ENCODE data around the gene CRHR1.

Gene CRHR1

DNA sequence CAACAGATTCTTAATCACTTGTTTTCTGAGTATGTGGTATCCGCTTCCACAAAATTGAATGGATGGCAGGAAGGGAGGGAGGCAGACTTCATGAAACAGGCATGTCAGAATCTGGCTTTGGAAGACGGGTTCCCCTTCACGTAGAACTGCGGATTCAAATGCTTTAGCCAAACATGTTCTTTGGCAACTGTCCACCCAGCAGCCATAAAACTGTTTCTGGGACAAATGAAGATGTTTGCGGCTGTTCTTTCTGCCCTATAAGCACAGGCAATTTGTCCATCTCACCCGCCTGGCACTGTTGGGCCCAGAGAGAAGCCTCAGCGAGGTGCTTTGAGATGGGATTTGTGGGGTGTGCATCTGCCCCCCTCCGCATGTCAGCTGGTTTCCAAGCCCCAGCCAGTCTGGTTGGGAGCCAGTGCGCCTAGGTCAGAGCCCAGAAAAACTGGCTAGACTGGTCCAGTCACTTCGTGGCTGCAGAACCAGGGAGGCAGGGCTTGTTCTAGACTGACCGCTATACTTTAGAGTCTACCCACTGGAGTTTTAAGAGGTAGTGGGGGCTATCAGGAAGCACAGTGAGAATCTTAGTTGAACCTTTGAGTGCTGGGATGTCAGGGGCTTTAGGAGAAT lies 6.3 kb downstream of the CRHR1 start:
- no peak for DNase-seq (ENCODE audit: low spot score)

DNA sequence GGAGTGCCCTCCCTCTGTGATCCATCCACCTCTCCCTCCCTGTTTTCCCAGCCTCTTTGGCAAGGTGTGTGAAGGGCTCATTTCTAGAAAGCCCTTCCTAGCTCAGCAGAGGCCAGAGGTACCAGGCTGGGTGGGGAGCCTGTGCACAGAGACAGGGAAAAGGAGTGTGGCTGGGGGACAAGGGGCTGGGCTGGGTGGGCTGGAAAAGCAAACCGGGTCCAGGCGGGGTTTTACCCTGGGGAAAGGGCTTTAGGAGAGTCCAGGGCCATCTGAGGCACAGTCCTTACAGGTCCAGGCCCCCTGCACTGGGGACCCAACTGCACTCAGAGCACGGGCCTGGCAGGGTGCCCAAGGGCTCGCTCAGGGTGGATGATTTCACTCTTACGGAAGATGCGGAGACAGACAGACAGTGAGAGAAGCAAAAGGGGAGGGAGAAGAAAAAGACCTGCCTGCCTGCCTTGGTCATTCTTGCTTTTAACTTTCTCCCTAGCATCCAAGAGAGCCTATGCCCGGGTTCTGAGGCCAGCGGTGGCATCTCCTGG lies 7.0 kb downstream of the CRHR1 start:
- DNase-seq (ENCODE audit: low spot score), result no peak

DNA sequence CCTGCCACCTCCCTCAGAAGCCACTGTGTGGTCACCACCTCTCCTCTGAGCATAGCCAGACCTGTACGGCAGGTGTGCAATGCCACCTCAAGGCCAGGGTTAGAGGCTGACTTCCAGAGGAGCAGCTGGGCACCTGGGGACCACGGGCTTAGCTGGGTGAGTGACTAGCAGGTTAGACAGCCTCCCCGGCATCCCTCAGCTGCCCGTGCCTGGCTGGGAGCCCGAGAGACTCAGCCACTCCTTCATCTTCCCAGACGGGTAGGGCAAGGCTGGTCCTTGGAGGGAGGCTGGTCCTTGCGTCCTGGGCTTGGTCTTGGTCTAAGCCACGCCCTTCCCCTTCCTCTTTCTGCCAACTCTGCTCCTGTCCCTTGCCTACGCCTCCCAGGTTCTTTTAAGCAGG lies 7.8 kb downstream of the CRHR1 start:
- DNase-seq (ENCODE audit: low spot score), result no peak

DNA sequence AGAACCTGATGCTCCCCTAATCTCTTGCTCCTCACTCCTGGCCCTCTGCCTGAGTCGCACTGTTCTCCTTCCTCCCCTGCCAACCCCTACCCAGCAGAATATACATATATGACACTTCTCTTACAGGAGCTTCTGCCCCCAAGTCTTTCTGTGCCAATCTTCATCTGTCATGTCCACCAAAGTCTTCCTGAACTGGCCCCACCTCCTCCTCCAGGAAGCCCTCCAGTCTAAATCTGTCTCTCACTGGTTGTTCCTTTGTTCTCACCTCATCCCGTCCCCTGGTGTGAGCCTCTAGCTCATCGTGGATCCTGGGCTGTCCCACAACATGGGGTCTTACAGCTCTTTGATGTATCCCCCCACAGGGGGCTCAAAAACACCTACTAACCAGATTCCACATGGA lies 8.3 kb downstream of the CRHR1 start:
- DNase-seq (ENCODE audit: low spot score), result no peak

DNA sequence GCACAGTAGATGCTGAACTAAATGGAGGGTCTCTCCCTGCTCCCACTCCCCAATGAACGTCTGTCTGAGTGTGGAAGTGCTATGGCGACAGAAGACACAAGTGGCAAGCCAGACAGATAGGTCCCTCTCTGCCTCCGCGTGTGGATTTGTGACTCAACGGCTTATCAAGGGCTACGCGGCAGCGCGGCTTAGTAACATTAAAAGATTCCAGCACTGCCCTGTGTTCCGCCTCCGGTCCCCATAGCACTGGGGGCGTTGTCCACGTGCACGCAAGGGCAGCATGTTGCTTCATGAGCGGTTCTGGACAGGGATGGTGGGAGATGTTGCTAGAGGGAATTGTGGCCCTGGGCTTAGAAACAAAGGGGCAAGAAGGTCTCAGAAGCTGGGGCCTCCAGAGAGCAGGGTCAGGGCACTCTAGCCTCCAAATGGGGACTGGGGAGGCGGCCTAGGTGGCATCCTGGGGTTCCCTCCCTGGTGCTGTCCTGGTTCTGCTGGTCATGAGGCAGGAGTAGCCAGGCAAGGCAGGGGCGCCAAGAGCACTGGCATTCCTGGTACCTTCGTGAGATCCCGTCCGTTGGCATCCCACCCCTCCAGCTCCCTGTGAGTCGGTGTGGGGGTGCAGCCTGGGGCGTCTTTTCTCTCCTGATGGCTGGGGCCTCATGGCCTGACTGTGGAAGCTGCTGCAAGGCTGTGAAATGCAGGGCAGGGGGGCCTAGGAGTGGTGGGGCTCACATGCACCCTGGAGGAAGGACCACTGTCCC lies 9.1 kb downstream of the CRHR1 start:
- DNase-seq (ENCODE audit: low spot score), result no peak

DNA sequence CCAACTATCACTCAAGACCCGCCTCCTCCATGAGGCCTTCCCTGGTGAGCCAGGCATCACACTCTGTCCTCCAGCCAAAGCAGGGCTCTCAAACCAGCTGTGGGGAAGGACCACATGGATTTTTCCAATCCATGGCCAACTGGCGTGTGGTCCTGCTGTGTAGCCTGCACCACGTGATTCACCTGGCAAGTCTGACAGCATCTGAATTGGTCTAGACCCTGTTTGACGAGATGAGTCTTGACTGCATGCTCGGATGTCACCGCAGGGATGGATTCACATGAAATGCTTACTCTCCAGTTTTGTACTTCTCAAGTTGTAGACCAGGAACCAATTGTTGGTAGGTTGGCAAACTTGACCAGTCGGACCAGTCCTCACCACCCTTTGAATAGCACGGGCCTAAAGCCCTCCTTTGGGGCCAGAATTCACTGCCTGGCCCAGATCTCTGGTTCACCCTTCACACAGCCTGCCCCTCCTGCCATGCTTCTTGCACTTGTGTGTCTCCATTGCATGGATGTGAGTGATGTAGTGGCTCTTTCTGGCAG lies 9.9 kb downstream of the CRHR1 start:
- no peak for DNase-seq (ENCODE audit: low spot score)

DNA sequence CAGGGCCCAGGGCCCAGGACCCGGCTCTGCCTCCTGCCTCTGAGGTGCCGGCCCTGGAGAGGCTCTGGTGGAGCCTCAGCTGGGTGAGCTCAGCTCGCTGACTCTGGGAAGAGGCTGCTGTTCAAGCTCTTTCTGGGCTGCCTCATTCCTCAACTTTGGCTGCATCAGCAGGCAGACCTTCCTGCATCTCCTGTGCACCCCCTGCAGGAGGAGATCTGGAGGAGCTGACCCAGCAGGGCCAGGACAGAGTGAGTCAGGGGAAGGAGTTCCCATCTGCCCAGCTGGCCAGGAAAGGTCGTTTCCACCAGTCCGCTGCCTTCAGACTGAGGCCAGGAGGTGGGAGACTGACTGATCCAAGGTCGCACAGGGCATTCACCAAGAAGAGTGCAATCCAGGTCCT lies 10.7 kb downstream of the CRHR1 start:
- DNase-seq (ENCODE audit: low spot score), result no peak

DNA sequence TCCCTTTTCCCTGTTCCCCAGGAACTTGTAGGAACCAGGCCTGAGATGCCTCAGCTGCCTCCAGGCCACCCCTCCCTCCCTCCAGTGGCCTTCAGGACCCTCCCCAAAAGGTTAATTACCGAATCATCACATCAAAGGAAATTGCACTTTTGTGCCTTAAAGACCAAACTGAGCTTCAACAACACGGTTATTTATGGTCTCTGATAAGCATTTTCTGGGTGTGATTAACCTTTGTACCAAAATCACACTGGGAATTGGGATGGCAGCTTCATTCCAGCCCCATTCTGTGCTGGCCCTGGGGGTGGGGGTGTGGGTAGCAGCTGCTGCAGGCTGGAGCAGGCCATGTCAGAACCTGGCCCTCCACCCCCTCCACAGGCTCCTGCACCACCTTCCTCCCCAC lies 16.7 kb downstream of the CRHR1 start:
- no peak for DNase-seq (ENCODE audit: low spot score)

DNA sequence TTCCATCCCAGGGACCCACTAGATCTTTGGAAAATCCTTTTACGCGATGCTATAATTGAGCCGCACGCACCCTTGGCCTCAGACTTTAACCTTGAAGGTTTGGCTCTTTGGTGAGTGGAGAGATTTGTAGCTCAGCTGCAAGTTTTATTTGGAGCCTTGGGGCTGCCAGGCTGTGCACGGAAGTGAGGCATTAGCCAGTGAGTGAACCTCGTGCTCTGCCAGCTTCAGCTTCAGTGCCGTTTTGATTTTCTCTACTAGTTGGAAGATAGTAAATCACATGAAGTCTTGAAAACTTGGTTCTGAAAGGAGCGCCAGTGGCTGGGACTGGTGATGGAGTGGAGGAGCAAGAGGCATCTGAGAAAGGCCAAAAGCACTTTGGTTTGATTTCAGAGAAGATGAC lies 17.3 kb downstream of the CRHR1 start:
- no peak for DNase-seq (ENCODE audit: low spot score)

DNA sequence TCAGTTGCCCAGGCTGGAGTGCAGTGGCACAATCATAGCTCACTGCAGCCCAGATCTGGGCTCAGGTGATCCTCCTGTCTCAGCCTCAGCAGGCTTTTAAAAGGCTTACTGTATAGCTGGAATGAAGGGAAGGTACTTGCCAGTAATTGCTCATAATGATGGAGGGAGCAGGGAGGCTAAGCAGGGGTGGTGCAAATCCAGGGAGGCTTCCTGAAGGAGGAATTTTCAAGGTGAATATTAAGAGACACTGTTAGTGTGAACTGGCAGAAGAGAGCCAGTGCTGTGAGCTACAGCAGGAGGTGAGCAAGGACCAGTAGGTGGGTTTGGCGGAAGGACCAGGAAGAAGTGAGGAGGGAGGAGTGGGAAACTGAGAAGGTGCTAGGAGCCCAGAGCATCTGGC lies 24.7 kb downstream of the CRHR1 start:
- no peak for DNase-seq (ENCODE audit: low spot score)

DNA sequence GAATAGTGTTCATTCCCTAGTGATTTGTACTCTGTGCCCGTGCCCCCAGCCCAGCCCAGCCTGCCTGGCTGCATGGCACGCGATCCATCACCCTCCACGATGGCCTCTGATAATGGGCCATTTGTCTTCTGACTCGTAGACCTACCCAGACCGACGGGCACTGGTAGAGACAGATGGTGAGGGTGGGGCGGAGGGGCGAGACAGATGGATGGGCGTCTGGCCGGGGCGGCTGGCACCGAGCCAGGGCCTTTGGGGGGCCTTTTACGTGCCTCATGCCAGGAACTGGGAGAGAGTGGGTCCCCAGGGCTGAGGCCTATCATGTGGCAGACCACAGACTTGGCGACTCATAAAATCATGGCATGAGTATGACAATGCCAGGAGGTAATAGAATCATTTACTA lies 25.4 kb downstream of the CRHR1 start:
- DNase-seq (ENCODE audit: low spot score), result no peak

DNA sequence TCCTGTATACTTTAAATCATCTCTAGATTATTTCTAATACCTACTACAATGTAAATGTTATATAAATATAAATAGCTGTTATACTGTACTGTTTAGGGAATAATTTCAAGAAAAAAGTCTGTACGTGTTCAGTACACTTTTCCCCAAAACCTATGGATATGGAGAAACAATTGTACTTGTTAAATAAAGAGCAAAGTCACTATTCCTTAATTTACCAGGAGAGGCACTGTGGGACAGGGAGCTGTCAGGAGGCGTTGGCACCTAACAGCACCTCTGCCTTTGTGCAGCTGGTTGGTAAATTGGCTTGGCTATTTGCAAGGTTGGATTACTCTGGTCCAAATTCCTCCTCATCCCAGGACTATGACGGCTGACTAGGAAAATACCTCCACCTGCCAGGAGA lies 28.0 kb downstream of the CRHR1 start:
- DNase-seq (ENCODE audit: low spot score), result no peak

DNA sequence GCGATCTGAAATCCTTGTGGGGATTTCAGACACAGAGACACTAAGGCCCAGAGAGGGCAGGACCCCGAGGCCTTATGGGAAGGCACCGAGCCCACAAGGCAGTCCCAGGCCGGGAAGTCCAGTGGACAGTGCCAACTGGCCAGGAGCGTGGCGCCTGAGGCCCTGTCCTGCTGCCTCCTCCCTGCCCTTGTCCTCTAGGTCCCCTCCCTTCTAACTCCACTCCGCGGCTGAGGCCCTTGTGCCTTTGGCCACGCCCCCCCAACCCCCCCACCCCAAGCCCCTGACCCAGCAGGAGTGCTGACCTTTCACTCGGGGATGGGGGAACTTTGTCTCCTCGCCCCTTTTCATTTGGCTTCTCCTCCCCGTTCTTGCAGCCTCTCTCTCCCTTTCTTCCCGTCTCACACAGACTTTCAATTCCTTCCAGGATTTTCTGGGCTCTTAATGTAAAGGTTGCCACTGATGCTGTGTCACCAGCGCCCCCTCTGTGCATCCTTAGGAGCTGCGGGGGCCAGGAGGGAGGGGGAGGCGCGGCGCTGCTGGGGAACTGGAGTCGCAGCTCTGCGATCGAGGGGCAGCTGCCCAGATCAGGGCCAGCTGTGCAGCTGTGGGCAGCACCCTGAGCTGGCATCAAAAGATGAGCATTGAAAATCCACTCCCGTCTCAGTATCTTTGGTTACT lies 29.1 kb downstream of the CRHR1 start:
- DNase-seq (ENCODE audit: low spot score), result no peak

DNA sequence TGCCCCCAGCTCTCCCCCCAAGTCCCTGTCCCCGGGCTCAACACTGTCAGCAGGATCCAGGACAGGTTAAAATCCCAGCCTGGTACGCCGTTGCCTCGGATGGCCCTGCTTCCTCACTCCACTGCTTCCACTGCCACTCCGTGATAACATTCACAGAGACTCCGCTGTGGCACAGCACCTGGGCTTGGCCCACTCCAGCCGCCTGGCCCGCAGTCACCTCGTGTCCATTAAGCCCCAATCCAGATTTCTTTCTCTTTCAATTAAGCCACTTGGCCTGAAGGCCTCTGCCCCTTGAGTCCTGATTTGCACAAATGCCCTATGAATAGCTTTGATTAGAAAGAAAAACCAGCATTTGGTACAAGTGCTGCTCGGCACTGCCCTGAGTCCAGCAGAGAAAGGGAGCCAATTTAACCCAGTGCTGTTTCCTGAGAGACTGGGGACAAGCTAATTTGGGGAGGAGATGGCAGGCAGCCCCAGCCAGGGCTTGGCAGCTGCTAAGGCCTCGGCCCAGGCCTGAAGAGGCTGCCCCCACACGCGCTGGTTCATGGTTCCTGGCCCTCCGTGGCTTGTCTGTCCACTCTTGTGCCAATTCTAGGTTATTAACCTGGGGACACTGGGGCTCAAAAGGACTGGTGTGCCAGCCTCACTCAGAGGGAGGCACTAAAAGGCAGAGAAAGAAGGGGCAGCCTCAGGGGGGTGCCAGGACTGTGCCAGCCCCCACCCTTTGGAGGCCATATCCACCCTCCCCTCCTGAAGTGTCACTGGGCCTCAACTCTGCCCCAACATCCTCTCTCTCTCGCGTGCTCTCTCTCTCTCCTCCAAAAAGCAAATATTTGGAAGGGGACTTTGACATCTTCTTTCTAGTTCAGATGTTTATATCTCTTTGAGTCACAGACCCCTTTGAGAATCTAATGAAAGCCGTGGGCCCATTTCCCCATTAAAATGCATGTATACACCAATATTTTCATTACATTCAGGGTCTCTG lies 30.8 kb downstream of the CRHR1 start:
- no peak for DNase-seq (ENCODE audit: low spot score)

DNA sequence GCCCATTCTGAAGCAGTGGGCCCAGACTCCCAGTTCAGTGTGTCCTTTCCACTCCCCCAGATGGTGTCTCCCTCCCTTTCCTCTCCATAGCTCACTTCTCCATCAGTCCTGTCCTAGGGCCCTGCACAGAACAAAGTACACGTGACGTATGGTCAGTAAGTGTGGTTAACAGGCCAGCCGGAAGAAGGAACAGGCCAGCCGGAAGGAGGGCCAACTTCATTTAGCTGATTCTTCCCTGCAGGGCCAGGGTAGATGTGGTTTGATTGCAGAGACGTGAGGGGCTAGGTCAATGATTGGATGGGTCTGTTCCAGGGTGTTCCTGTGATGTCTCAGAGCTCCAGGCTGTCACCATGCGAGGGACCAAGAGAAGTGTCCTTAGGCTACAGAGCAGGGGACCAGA lies 31.6 kb downstream of the CRHR1 start:
- no peak for DNase-seq (ENCODE audit: low spot score)

DNA sequence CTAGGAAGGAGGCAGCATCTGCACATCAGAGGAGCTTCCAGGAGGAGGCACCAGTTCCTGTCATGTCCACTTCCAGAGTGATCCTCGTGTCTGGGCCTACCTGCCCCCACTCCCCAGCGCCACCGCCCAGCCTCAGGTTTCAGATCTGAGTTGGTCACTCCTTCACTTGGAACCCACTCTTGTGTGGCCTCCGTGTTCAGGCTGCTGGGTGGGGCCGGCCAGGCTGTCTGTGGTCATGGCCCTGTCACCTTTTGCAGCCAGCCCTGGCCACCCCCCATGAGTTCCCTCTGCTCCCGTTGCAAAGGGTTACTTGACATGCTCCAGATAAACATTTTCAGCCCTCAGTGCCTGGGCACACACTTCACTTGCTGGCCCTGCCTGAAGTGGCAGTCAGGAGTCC lies 33.9 kb downstream of the CRHR1 start:
- DNase-seq (ENCODE audit: low spot score), result no peak

DNA sequence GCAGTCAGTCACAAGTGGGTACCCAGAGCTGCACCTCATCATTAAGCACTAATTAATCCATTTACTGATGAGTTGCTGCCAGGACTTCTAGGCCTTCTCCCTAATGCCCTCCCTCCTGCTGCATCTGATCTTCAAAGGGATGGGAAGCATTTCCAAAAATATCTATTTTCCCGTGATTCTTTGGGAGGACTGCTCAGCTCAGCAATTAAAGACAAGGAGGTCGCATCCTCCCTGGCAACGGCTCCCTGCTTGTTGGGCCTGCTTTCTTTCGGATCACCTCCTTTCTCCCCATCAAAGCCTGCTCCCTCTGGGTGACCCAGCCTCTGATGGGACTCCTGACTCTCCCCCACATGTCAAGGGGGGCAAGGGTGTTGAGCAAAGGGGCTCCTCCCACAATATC lies 34.6 kb downstream of the CRHR1 start:
- DNase-seq (ENCODE audit: low spot score), result no peak

DNA sequence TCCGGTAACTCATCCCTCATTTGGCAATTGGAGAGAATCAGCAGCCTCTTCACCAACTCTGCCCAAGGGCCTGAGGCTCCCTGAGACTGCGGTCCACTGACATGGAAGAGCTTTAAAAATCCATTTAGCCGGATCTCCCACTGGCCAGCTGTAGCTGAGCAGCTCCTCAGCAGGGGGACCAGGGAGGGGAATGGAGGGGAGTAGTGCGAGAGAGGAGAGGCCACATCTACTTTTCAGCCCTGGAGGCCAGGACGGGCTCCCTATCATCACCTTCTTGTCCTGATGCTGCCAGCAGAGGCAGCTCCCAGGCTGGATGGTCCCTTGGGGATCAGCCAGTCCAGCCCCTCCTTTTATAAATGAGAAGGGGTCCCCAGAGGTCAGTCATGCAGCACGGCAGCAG lies 35.5 kb downstream of the CRHR1 start:
- DNase-seq (ENCODE audit: low spot score), result no peak

DNA sequence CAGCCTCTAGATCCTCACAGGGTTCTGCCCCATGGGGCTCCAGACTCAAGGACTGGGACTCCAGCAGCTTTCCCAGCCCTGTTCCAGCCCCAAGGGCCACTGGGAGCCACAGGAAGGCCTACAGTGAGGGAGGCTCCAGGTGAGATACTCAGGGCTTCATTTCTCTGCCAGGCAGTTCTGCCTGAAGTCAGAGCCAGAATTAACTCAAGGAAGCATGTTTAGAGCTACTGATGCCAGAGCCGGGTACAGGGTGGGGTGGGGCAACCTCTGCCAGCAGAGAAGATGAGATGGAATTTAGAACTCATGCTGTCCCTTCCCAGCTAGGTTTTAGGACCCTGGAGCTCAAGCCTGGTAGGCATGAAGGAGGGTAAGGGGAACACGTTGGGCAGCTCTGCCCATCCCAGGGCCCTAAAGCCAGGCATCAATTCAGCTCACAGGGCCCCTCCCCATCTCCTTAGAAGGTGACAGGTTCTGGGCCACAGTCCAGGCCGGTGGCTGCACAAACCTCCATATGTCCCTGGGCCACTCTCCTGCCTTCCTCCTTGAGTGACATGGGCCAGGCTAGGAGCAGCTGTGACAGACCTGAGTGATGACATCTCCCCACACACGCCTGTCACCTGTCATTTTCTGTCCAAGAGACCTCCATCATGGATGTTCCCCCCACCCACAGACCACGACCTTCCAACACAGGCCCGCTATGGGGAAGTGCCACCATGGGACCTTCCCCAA lies 36.1 kb downstream of the CRHR1 start:
- no peak for DNase-seq (ENCODE audit: low spot score)

DNA sequence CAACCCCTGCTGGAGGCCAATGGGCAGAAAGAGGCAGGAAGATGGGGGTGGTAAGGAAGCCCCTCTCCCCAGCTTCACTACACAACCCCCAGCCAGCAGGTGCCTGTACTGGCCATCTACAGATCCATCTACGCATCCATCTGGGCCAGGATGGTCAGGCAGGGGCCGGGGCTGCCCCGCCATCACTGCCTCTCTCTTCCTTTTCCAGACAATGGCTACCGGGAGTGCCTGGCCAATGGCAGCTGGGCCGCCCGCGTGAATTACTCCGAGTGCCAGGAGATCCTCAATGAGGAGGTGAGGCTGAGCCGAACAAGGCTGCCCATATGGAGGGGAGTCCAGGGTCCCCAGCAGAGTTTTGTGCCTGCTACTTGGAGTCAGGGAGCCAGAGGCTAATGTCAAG lies 37.0 kb downstream of the CRHR1 start:
- no peak for DNase-seq (ENCODE audit: low spot score)

DNA sequence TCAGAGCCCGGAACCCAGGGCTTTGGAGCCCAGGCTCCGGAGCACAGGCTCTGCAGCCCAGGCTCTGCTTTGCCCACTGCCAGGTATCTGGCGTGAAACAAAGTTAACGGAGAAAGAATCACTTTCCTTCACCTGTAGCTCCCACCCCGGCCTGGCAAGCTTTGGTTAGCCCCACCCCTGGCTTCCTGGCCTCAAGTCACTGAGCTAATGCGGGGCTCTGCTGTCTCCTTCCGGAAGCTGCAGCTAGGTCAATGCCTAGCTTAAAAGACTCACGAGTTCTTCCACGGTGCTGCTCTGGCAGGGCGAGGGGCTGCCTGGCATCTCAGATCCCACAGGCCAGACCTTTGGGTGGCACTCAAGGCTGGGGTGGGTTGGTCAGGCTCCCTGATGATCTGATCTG lies 39.5 kb downstream of the CRHR1 start:
- DNase-seq (ENCODE audit: low spot score), result no peak

All from COLO829 (cell line).